ENCODE data around the gene RPTOR.
"Not testable (repeated sequence)": the region's sequence is repeated elsewhere in the genome, so short reads cannot be mapped to it uniquely, and the experiment has no call there.

The RPTOR gene

DNA sequence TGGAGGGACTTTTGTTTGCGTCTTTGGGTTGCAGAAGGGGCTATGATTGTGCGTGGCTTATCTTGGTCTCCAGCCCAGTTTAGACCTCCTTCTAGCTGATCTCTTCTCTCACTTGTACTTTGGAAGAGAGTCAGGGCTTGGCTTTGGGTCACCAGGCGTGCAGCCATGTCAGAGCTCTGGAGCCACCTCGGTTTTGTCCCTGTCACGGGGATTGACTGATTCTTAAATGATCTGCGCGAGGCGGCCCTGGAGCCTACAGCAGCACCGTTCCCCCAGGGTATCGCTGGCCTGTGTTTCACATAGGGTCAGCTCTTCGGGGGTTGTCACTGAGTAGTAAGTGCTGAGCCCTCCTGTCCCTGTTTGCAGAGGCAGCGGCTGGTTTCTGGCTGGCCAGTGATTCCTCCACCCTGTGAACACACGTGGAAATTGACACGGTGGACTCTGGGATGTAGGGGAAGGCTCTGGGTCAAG, 237.2 kb downstream of the RPTOR start:
- DNase-seq (ENCODE audit: low read depth) = no peak

DNA sequence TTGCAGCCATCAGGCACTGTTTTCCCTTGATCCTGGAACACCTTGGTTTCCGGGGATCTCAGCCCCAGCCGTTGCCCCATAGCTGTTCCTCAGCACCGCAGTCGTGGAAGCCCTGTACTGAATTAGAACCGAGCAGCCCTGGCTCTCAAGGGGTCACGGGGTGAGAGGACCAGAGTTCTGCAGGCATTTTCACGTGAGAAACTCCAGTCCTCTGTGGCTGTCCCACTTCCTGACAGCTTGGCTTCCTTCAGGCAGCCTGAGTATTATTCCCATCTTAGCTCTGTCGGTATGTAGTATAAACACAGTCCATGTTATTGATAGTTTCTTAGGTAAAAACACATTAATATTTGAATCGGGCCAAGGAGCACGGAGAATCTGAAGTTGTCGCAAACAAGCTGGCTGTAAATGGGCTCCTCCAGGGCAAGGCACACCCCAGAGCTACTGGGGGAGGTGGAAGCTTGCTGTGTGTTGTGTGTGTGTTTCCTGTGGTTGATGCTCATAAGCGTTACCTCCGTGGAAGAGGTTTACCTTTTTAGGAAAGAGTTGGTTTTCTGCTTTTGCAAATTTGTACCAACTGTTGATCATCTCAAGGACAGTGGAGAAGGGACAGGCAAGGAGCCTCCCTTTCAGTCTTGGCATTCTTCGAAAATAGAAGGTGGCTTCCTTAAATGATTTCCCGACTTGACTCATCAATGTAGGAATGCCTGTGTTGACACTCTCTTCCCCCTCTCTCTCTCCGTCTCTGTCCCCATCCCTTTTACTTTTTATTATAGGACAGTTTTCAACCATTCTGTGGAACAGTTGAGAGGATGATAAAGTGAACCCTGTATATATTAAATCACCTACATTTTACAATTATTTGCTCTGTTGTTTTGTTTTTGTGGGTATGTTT, 238.1 kb downstream of the RPTOR start:
- DNase-seq (ENCODE audit: low read depth) = peak; percentile 32

DNA sequence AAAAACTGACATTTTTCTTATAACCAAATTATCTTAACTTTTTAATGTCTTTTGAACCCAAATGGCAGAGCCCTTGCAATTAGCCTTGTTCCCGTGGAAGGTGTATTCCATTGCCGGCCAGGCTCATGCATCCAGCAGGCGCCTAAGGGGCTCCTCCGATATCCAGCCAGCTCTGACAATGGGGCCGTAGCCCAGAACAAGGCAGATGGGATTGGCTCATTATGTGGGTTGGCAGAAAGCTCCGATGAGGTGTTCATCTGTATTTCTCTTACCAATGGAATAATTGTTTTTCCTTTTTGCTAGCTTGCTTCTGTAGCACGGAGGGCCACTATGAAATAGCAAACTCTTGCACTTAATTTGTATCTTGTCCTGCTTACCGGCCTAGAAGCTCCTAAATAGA, 238.8 kb downstream of the RPTOR start:
- DNase-seq (ENCODE audit: low read depth) = no peak

DNA sequence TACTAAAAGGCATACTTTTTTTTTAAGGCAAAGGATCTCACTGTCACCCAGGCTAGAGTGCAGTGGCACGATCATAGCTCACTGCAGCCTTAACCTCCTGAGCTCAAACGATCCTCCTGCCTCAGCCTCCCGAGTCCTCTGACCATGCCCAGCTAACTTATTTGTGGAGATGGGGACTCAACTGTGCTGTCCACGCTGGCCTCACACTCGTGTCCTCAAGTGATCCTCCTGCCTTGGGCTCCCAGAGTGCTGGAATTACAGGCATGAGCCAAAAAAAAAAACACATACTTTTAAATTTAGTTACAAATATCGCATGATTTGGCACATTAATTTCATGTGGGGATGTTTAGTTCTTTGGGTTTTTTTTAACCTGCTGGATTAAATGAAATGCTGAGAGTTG, 239.3 kb downstream of the RPTOR start:
- DNase-seq (ENCODE audit: low read depth) = no peak

DNA sequence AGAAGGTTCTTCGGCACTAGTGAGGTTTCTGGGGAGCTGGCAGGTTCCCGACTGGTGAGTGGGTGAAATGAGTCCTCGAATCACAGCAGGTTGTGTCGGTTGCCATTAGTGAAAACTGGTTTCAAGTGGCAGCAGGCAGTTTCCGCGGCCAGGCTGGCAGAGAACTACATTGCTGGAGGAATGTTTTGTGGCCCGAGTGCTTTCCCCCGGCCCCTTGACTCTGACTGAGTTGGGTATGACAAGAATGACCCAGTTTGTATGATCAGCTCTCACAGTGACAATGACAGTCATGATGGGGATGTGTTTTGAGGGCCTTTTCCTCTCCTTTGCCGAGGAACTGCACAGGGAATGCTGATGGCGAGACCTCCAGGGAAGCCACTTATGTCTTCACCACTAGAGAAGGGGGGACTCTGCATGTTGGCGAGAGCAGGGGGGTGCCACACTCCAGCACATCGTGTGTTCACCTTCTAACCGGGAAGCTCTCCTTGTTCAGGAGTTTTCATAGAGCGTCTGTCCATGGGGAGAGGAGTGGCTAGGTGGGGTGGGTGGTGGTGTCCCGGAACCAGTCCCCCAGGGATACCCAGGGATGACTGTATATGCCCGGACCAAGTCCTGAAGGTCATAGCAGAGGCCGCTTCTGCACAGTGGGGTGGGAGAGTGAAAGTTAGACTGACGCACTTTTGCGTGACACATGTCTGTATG, 241.0 kb downstream of the RPTOR start:
- no peak for DNase-seq (ENCODE audit: low read depth)

DNA sequence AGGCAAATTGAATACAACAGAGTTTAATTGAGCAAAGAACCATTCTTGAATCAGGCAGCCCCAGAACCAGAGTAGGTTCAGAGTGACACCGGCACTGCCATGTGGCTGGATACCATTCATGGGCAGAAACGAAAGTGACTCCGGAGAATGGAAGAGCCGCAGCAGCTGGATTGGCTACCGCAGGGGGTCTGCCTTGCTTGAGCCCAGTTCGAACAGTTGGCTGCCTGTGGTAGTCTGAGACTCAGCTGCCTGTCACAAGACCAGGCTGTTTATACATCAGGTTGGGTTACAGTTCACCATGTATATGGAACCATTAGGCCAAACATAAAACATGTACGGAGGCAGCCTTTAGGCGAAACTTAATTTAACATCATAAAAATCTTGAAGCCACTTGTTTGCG, 241.8 kb downstream of the RPTOR start:
- no peak for DNase-seq (ENCODE audit: low read depth)

DNA sequence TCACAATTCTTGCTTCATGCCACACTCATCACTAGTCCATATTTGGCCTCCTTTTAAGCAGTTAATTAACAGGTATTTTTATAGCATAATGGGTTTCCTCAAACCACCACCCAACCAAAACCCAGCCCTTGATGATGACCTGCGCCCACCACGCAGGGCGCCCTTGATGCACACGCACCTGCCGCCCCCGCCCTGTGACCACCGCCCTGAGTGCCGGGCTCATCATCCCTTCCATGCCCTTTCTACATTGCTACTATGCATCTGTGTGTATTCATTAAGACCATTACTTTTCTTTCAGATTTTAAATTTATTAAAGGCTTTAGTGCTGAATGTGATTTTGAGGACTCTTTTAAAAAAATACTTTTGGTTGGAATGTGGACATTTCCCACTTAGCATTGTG, 242.2 kb downstream of the RPTOR start:
- no peak for DNase-seq (ENCODE audit: low read depth)

DNA sequence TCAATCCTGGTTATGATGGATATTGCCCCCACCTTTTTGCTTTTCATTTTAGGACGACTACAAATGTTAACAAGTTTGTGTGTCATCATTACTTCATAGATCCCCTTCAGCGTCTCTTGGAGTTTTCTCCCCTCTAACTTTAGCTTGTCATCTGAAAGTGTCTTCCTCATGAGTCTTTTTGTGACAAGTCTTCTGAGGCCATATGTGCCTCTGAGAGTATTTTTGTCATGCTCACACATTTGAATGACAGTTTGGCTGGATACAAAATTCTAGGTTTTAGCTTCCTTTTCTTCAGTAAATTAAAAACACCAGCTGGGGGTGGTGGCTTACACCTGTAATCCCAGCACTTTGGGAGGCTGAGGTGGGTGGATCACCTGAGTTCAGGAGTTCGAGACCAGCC, 243.2 kb downstream of the RPTOR start:
- DNase-seq (ENCODE audit: low read depth) = no peak

DNA sequence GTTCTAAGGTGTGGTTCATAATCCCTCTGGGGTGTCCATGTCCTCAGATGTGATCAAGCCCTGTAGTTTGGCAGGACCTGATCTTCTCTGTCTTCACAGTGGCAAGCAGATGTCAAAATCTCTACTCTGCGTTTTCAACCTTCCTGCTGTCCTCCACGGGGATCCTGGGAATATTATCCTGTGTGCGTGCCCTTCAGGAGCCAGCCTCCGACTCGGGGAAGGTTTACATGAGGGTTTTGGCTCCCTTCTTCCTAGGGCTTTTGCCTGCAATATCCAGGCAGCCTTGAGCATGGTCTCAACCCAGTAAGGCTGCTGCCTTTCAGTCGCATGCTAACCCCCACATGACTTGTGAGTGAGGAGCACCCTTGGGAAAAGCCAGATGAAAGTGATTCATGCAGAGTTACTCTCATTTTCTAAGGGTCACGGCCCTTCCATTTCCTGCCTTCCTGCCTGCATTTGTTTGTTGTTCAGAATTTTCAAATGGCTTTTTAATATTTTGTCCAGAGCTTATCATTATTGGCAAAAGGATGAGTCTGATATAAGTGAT, 244.8 kb downstream of the RPTOR start:
- DNase-seq (ENCODE audit: low read depth) = no peak

DNA sequence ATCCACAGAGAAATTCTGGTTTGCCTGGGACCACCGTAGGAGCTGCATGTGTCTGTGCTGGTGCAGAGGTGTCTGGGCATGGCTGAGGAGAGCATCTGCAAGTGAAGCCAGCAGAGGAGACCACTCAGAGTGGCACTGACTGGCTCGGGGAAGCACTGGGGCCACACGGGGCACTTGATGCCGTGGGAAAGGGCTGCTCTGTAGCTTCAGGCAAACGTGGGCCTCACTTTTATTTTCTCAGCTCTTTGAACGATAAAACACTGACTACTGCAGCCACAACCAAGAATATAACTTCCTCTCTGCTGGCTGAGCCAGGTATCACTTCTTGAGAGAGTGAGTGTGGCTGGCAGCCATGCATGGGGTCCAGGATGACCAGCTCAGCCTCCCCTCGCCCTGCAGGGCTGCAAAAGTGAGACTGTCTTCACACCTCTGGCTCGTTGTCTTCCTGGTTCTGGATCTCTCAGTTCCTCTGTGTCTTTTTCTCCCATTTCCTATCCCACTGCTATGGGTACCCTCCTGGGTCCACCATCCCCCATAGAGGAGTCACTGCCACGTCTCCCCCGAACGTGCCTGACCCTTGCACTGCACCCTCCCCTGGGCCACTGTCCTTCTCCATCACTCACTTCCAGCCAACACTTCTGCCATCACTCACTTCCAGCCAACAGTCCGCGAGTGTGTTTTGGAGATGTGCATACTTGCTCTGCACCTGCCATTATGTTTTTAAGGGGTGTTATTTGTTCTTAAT, 245.6 kb downstream of the RPTOR start:
- no peak for DNase-seq (ENCODE audit: low read depth)

DNA sequence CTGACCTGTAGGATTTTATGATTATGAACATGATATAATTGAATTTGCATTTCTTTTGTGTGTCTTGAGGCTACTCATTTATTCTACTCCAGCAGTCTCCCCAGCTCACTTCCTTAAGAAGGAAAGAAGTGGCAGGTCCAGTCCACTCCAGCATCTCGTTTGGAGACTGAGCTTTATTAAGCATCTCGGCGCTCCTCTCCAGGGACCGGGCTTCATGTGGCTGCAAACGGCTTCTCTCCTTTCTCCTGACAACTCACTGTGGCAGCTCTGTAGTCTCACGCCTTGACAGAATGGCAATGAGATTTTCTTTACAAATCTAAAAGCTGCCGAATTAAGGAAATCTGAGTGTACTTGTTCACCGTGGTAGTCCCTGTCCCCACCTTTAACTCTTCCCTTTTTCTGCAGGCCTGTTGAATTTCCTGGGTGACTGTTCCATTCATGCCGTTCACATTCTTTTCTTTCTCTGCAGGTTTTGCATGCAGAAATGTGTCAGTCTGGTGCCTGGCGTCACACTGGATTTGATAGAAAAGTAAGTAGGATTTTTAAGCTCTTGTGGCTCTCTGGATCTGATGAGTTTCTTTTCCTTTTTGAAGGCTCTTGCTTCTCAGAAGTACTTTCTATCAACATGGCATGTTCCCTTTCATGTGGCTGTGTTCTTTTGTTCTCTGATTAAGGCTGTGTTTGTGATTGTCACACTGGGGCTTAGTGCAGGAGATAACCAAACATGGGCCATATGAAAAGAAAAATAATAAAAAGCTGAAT, 246.5 kb downstream of the RPTOR start:
- DNase-seq (ENCODE audit: low read depth) = no peak

DNA sequence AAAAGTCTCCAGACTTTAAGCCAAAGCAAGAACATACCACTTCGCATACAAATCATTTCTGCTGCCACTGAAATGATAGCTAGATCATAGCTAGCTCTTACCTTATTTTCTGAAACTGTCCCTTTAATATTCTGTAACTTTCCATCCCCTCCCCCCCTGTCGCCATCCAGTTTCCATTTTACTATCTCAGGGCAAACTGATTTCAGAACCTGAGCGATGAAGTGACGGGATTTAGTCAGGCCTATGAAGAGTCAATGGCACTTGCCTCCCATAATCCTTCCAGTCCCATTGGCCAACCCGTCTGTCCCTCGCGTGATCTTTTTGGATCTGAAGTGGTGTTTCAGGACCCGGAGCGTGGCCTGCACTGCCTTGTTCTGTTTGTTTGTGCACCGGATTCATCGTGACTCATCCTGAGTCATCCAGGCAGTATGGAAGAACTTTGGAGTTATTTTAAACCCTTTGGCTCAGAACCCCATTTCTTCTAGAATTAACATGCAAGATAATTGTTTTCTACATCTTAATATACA, 247.2 kb downstream of the RPTOR start:
- DNase-seq (ENCODE audit: low read depth) = peak; percentile 32

DNA sequence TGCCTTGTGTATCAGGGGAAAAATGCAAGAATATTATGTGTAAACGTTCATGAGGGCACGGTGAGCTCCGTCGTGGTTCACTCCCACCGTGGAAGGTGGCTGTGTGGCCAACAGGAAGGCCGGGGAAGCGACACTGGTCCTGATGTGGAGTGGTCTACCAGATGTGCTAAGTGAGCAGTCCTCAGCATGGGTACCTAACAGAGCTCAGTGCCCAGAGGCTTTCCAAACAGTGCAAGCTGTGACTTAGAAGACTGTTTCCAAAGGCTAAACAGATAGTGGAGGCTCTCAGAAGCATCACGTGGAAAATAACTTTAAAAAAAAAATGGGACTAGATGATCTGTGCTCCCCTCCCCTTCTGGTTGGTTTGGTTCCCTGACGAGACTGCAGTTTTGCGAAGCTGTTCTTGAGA, 247.7 kb downstream of the RPTOR start:
- no peak for DNase-seq (ENCODE audit: low read depth)

DNA sequence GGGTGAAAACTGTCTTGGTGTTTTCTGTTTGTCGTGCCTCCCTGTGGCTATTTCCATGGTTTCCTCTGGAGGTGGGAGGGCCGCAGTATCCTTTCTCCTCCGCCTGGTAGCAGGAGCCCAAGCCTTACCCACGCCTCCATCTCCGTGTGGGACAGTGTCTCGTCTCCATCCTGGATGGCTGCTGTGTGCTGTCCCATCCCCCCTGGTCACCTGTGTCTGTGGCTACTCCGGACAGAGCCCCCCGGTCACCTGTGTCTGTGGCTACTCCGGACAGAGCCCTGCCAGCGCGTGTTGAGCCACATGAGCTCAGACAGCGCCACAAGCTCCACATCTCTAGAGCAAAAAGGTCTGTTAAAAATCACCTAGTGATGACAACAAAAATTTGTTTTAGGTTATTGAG, 248.8 kb downstream of the RPTOR start:
- DNase-seq (ENCODE audit: low read depth) = no peak

DNA sequence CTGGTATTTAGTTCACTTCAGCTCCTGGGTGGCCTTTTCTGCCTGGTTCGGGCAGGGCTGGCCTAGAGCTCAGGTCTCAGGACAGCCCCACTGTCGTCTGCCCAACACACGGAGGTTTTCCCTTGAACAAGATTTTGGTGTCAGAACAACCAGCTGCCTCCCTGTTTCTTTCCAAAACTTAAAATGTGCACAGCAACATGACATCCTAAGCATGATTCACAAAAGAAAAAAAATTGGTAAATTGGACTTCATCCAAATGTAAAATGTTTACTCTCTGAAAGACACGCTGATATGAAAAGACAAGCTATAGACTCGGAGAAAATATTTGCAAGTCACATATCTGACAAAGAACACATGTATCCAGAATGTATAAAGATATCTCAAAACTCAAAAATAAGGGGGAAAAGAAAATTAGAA, 249.2 kb downstream of the RPTOR start:
- no peak for DNase-seq (ENCODE audit: low read depth)

DNA sequence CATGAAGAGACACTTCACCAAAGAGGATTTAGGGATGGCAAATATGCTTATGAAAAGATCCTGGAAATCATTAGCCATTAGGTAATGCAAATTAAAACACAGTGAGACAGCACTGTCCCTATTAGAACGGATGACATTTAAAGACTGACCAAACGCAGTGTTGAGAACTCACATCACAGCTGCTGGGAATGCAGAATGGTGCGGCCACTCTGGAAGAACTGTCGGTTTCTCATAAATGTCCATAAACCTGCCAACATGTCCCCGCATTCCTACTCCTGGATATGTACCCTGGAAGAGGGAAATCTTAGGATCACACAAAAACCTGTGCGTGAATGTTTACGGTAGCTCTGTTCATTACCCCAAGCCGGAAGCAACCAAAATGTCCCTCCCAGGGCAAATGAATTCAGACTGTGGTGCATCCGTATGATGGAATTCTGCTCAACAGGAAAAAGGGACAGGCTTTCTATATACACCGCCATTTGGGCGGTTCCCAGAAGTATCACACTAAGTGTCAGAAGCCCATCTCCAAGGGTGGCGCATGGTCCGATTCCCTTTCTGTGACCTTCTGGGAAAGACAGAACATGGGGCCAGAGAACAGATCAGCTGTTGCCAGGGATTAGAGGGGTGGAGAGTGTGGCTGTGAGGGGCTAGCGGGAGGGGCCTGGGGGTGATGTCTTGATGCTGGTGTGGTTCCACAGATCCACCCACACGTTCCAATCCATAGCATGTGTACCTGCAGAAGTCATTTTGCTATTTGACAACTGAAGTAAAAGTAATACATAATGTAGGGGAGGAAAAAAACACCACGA, 249.8 kb downstream of the RPTOR start:
- DNase-seq (ENCODE audit: low read depth) = no peak

DNA sequence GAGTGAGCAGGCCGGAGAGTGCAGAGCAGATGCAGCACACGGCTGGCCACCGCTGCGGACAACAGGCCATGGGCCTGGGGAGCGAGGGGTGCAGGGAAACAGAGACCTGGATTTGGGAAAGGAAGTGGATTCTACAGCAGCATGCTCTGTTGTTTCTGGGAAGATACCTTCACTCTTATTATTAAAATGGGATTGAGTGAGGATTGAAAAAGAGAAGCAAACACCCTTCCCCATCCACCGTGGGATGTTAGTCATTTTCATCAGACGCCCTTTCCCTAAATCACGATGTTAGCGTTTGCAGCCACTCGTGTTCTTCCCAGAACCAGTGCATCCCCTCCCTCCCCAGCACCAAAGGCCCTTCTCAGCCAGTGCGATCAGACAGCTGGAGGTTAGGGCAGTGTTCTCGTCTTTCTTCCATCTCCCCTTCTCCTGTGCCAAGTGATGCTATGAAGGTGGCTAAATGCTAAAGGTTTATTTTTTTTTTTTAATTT, 250.5 kb downstream of the RPTOR start:
- no peak for DNase-seq (ENCODE audit: low read depth)

DNA sequence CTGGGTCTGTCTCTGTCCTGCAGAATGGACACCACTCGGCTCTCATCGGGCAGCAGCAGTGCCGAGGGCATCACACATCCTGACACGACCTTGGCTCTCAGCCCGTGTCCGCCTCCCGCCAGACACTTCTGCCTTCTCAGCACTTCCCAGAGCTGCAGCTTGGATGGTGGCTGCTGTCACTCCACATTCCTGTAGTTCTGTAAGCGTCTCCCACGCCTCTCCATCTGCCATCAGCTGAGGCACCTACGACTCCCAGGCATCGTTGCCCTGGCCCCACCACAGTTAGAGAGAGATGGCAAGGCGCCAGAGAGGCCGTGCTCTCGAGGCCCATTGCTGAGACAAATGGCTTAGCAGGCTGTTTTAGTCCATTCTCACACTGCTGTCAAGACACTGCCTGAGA, 251.1 kb downstream of the RPTOR start:
- no peak for DNase-seq (ENCODE audit: low read depth)

DNA sequence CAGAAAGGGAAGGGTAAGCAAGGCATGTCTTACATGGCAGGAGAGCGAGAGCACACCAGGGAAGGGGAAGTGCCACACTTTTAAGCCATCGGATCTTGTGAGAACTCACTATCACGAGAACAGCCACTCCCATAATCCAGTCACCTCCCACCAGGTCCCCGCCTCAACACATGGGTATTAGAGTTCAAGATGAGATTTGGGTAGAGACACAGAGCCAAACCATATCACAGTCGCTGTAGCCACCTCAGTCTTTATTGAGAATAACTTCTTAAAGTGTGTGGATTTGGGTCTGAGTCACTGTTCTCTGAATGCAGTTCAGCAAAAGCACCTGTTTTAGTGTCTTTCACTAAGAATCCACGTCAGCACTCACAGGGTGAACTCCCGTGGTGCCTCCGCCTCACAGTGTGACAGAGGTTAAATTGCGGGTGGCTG, 251.8 kb downstream of the RPTOR start:
- no peak for DNase-seq (ENCODE audit: low read depth)

DNA sequence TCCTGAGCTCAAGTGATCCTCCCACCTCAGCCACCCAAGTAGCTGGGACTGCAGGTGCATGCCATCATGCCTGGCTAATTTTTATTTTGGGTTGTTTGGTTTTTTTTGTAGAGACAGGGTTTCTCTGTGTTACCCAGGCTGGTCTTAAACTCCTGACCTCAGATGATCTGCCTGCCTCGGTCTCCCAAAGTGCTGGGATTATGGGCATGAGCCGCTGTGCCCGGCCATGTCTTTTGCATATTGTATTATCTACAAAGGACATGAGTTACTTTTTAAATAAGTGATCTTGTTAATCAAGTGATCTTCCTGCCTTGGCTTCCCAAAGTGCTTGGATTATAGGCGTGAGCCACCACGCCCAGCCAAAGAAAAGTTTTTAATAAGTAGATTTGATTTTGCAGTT, 252.6 kb downstream of the RPTOR start:
- not testable (repeated sequence) for DNase-seq (ENCODE audit: low read depth)
